Activated effector memory CD4-positive, alpha-beta T cell treated with Interleukin-2 at 50 U/mL for 16 hours (primary cell): ENCODE data around the gene ZC3H4.
A peak's percentile ranks its signal among the peaks of the same experiment; 100 is the strongest.
"Not testable (repeated sequence)": the region's sequence is repeated elsewhere in the genome, so short reads cannot be mapped to it uniquely, and the experiment has no call there.

Experiments used
- DNase-seq: peaks from one replicate; pipeline ENCODE4 v3.0.0-alpha.2; 2020

Gene ZC3H4

GRCh38 chr19:47112997-47113849 lies at the start of gene ZC3H4:
Gene ZC3H4, minus strand, starts transcription at chr19:47113776. Its CDS starts 1,192 bp downstream, at chr19:47112584.
- DNase-seq: peak; percentile 99

- no peak for DNase-seq
These were observed 48.4 kb upstream of the ZC3H4 start for GRCh38 chr19:47161876-47162489.

- DNase-seq: no peak
These were observed 45.4 kb upstream of the ZC3H4 start for GRCh38 chr19:47158879-47159503.

GRCh38 chr19:47158367-47158791 lies 44.8 kb upstream of the ZC3H4 start:
- no peak for DNase-seq

- DNase-seq: peak; percentile 29
These were observed 44.1 kb upstream of the ZC3H4 start for GRCh38 chr19:47157431-47158321.

GRCh38 chr19:47156861-47157430 lies 43.4 kb upstream of the ZC3H4 start:
- DNase-seq: no peak

- no peak for DNase-seq
These were observed 41.6 kb upstream of the ZC3H4 start for GRCh38 chr19:47155148-47155547.

- no peak for DNase-seq
These were observed 39.7 kb upstream of the ZC3H4 start for GRCh38 chr19:47153266-47153665.

- DNase-seq: no peak
These were observed 39.1 kb upstream of the ZC3H4 start for GRCh38 chr19:47152632-47153031.

GRCh38 chr19:47152205-47152604 lies 38.6 kb upstream of the ZC3H4 start:
- no peak for DNase-seq

- no peak for DNase-seq
These were observed 38.1 kb upstream of the ZC3H4 start for GRCh38 chr19:47151627-47152026.

GRCh38 chr19:47146920-47147319 lies 33.3 kb upstream of the ZC3H4 start:
- DNase-seq: no peak

GRCh38 chr19:47145639-47146486 lies 32.3 kb upstream of the ZC3H4 start:
- DNase-seq: no peak

- no peak for DNase-seq
These were observed 31.1 kb upstream of the ZC3H4 start for GRCh38 chr19:47144630-47145029.

- DNase-seq: no peak
These were observed 29.9 kb upstream of the ZC3H4 start for GRCh38 chr19:47143322-47144073.

- no peak for DNase-seq
These were observed 29.2 kb upstream of the ZC3H4 start for GRCh38 chr19:47142779-47143178.

- DNase-seq: no peak
These were observed 28.1 kb upstream of the ZC3H4 start for GRCh38 chr19:47141695-47142094.

GRCh38 chr19:47141252-47141651 lies 27.7 kb upstream of the ZC3H4 start:
- not testable (repeated sequence) for DNase-seq

GRCh38 chr19:47135156-47135555 lies 21.6 kb upstream of the ZC3H4 start:
- DNase-seq: no peak

GRCh38 chr19:47134545-47134944 lies 21.0 kb upstream of the ZC3H4 start:
- no peak for DNase-seq

- DNase-seq: no peak
These were observed 19.5 kb upstream of the ZC3H4 start for GRCh38 chr19:47133021-47133471.
